ENCODE measurements around the gene SMARCB1.
A peak's percentile ranks its signal among the peaks of the same experiment; 100 is the strongest.
"Not testable (repeated sequence)": the region's sequence is repeated elsewhere in the genome, so short reads cannot be mapped to it uniquely, and the experiment has no call there.

The SMARCB1 gene

GRCh38 chr22:23847991-23848864, 61.5 kb downstream of the SMARCB1 start:
- no peak for DNase-seq

- DNase-seq, result no peak
These were observed 62.5 kb downstream of the SMARCB1 start for GRCh38 chr22:23849009-23850006.

GRCh38 chr22:23850136-23850611, 63.4 kb downstream of the SMARCB1 start:
- DNase-seq, result no peak

- DNase-seq, result no peak
These were observed 70.2 kb downstream of the SMARCB1 start for GRCh38 chr22:23856721-23857605.

GRCh38 chr22:23857606-23858483, 71.1 kb downstream of the SMARCB1 start, which contains the start of gene SLC2A11:
SLC2A11 (plus strand) TSS chr22:23857875; CDS start chr22:23858000, 125 bp downstream.
- peak; percentile 90 for DNase-seq

GRCh38 chr22:23858484-23858815, 71.7 kb downstream of the SMARCB1 start:
- no peak for DNase-seq

- DNase-seq, result no peak
These were observed 72.4 kb downstream of the SMARCB1 start for GRCh38 chr22:23859201-23859600.

- DNase-seq, result not testable (repeated sequence)
These were observed 73.4 kb downstream of the SMARCB1 start for GRCh38 chr22:23860187-23860586.

GRCh38 chr22:23862103-23862502, 75.3 kb downstream of the SMARCB1 start:
- DNase-seq, result peak; percentile 17

GRCh38 chr22:23864499-23865154, 77.9 kb downstream of the SMARCB1 start:
- not testable (repeated sequence) for DNase-seq

GRCh38 chr22:23868580-23868979, 81.8 kb downstream of the SMARCB1 start:
- DNase-seq, result no peak

GRCh38 chr22:23874871-23875270, 88.1 kb downstream of the SMARCB1 start:
- no peak for DNase-seq

GRCh38 chr22:23875801-23876200, 89.0 kb downstream of the SMARCB1 start:
- no peak for DNase-seq

- DNase-seq, result no peak
These were observed 90.8 kb downstream of the SMARCB1 start for GRCh38 chr22:23877566-23877965.

GRCh38 chr22:23878219-23878618, 91.5 kb downstream of the SMARCB1 start:
- DNase-seq, result no peak

GRCh38 chr22:23882370-23882769, 95.6 kb downstream of the SMARCB1 start:
- DNase-seq, result no peak

GRCh38 chr22:23883658-23884057, 96.9 kb downstream of the SMARCB1 start:
- no peak for DNase-seq

GRCh38 chr22:23884140-23884539, 97.4 kb downstream of the SMARCB1 start:
- DNase-seq, result no peak
